GM21737 (cell line): ENCODE data around the gene NFIC.
"Not testable (repeated sequence)": the region's sequence is repeated elsewhere in the genome, so short reads cannot be mapped to it uniquely, and the experiment has no call there.

Experiments used
- ATAC-seq: cut with Tn5 transposase; IDR thresholded peaks from one replicate; pipeline ENCODE4 v1.9.1; 2021; ENCODE audit warnings: mild to moderate bottlenecking, moderate library complexity; ENCODE audit not compliant: unreplicated experiment

The NFIC gene

DNA sequence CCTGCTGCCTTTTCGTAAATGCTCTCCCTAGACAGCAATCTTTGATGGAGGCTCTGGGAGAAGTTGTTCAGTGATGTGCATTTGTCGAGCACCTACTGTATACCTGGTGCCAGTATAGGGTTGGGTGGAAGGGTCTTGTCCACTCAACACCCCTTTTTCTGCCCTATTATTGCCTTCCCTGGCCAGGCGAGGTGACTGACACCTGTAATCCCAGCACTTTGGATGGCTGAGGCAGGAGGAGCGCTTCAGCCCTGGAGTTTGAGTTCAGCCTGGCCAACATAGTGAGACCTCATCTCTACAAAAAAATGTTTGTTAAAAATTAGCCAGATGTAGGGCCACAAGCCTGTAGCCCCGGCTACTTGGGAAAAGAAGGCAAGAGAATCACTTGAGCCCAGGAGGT, 49.3 kb downstream of the NFIC start:
- no peak for ATAC-seq

DNA sequence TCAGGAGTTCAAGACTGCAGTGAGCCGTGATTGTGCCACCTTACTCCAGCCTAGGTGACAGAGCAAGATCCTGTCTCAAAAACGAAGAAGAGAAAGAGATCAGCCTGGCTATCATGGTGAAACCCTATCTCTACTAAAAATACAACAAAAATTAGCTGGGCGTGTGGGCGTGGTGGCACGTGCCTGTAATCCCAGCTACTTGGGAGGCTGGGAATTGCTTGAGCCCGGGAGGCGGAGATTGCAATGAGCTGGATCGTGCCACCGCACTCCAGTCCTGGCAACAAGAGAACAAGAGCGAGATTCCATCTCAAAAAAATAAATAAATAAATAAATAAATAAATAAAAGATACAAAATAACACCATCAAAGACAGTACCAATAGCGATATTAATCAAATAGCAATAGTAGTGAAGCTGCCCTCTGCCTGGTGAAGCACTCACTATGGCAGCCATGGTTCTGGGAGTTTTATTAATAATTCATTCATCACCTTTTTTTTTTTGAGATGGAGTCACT, 53.9 kb downstream of the NFIC start:
- ATAC-seq, result no peak

DNA sequence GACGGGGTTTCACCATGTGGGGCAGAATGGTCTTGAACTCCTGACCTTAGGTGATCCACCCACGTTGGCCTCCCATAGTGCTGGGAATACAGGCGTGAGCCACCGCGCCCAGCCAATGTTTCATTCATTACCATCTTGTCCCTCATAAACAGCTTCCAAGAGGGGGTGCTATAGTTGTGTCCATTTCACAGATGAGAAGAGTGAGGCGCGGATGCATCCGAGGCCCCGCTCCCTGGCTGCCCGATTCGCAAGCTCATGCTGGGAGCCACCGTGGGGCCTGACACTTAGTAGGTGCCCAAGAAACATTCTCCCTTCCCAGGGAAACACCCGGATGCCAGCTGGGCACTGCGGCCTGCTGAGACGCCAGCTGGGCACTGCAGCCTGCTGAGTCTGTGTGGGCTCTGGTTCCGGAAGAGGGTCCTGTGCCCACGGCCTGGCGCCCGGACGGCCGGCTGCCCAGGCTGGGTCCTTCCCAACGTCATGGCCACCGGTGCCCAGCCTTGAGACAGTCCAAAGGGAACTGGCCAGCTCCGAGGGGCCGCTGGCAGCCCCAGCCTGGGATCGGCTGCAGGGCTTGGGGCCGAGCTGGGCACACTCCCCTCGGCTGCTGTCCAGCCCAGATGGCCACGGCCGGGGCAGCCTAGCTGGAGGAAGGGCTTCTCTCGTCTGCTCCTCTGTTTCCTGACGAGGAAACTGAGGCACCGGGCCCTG, 54.7 kb downstream of the NFIC start:
- no peak for ATAC-seq

DNA sequence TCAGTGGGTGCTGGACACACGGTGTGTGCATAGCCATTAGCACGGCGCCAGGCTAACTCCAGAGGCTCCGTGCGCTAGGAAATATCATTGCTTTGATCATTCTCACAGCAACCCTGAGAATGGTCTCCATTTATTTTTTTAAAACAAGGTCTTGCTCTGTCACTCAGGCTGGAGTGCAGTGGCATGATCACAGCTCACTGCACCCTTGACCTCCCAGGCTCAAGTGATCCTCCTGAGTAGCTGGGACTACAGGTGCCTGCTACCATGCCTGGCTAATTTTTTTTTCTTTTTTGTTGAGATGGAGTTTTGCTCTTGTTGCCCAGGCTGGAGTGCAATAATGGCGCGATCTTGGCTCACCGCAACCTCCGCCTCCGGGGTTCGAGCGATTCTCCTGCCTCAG, 55.3 kb downstream of the NFIC start:
- ATAC-seq, result not testable (repeated sequence)

DNA sequence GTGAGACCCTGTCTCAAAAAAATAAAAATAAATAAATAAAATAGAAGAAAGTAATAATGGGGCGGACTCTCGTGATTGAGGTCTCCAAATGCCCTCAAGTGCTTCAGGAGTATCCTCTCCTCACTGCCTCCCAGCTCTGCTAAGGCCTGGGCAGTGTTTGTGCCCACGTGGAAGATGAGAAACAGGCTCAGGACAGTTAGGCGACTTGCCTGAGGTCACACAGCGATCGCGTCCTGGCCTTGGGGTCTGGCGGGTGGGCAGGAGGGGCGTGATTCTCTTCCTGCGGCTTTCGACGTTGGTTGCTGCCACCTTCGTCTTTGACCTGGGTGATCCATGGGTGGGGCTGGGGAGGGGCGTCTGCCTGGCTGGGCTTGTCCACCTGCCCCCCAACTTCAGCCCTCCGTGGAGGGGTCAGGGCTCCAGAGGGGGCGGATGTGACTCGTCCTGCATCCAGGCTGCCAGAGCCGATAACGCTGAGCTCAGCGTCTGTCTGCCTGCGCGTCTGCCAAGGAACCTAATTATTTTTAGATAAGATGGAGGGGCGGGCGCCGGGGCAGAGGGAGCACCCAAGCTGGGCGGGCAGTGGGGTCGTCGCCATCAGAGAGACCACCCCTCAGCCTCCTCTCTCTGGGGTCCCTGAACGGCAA, 56.9 kb downstream of the NFIC start:
- ATAC-seq, result no peak

DNA sequence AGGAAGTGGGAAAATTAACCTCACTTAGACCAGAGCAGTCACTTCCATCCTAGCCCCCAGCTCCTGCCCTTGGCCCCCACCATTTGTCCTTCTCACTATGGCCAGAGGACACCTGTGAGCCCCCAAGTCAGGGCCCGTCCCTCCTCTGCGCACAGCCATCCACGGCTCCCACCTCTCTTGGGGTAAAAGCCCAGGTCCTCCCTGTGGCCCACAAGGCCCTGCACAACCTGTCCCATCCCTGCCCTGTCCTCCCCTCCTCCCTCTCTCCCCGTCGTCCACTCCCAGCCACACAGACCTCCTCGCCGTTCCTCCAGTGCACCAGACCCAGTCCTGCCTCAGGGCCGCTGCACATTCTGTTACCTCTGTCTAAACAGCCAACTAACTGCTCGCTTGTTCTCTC, 60.0 kb downstream of the NFIC start:
- no peak for ATAC-seq

DNA sequence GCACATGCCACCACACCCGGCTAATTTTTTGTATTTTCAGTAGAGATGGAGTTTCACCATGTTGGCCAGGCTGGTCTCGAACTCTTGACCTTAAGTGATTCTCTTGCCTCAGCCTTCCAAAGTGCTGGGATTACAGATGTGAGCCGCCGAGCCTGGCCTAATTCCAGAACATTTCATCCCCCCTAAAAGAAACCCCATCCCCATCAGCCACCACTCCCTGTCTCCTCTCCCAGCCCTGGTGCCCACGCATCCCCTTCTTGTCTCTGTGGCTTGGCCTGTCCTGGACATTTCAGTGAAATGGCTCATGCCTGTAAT, 63.9 kb downstream of the NFIC start:
- ATAC-seq, result not testable (repeated sequence)

DNA sequence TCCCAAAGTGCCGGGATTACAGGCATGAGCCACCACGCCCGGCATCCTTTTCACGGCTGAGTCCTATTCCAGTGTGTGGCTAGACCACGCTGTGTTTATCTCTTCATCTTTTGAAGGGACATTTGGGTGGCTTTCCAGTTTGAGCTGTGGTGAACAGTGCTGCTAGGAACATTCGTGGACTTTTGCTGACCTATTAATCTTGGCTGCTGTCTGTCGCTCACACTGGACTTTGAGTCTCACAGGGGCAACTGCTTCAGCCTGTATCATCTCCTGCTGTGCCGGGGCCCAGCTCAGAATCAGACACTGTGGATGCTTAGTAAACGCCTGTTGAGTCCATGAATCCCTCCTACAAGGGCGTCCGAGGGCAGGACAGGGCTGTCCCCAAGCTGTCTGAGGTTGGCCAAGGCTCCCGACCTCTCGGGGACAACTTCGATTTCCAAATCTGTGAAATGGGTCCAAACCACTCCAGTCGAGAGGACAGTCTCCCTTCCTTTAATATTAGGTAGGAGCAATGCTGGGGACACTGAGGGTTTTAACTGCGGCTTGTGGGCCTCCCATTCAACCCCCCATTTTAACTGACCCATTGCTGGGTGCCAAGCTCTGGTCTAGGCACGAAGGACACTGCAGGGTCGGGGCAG, 65.5 kb downstream of the NFIC start:
- ATAC-seq, result no peak

DNA sequence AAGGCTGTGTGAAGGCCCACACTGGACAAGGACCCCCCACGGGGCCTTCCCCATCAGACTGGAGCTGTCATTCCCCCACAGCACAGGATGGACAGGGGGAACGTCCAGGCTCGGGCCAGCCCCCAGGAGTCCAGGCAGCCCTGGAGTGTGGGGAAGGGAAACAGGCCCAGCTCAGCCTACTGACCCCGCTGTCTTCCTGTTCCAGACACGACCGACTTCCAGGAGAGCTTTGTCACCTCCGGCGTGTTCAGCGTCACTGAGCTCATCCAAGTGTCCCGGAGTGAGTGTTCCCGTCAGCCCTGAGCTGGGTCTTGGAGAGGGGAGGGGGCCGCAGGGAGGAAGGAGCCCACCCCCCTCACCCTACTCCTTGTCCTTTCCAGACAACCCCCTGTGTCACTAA, 66.9 kb downstream of the NFIC start:
- no peak for ATAC-seq

DNA sequence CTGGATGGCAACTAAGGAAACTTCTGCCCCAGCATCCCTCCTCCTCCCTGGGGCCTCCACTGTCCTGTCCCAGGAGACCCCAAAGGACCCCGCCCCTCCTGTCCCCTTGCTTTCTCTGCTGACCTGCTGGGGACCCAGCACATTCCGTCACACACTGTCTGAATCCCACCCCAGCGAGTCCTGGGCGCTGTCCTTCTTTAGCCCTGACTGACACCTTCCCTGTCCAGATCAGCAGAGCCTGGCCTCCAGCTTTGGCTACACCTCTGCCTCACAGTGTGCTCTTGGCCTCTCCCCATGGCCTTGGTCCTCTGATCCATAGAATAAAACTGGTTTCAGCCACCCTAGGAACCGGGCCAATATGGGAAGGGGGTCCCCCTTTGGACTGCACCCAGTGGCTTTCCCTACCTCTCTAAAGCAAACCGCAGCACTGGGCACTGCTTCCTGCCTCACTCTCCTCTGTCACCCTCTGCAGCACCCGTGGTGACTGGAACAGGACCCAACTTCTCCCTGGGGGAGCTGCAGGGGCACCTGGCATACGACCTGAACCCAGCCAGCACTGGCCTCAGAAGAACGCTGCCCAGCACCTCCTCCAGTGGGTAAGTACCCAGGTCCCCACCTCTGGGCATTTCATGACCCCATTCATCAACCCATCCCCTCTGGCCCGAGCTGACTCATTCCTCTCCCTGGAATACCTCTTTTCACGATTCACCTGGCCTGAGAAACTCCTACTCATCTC, 67.6 kb downstream of the NFIC start:
- no peak for ATAC-seq

DNA sequence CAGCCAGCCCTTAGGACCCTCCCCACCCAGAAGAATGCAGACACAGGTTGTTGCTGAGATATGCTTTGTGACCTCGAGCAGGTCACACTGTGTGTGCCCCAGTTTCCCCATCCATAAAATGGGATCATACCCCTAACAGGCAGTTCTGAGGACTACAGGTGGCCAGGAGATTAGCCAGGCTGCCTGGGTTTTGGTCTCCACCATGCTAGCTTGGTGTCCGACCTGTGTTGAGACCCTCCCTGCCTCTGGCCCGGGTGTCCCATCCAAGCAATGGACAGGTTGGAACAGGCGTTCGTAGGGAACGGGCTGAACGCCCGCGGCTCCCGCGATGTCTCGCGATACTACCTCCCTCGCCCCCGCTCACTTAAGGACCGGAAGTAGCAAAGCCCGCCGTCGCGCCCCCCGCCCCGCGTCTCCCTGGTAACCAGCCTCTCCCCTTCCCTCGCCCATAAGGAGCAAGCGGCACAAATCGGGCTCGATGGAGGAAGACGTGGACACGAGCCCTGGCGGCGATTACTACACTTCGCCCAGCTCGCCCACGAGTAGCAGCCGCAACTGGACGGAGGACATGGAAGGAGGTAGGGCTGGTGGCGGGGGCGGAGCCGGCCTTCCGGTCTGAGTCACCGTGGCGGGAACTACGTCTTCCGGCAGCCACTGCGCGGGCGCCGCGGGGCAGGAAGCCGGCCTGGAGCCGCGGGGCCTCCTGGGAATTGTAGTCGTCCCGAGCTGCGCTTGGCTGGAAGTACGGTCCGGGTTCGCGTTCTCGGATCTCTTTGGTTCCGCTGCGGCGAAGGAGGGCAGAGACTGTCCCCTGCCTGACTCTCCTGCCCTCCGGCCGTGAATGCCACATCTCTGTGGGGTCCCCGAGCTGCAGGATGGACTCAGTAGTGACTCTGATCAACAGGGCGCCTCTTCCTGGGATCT, 68.5 kb downstream of the NFIC start:
- ATAC-seq, result peak; percentile 84

DNA sequence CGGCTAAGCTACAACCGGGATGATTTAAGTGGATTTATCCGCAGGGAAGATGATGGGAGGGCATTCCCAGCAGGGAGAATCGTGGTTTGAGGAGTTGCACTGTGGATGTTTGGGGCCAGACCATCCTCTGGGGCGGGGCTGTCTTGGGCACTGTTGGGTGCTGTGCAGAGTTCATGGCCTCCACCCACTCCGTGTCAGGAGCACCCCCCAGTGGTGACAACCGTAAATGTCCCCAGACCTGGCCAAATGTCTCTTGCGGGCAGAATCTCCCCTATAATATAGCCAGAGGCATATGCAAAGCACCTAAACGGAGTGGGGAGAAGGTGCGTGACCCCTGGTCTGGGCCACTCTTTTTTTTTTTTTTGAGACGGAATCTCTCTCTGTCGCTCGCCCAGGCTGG, 73.7 kb downstream of the NFIC start:
- no peak for ATAC-seq

DNA sequence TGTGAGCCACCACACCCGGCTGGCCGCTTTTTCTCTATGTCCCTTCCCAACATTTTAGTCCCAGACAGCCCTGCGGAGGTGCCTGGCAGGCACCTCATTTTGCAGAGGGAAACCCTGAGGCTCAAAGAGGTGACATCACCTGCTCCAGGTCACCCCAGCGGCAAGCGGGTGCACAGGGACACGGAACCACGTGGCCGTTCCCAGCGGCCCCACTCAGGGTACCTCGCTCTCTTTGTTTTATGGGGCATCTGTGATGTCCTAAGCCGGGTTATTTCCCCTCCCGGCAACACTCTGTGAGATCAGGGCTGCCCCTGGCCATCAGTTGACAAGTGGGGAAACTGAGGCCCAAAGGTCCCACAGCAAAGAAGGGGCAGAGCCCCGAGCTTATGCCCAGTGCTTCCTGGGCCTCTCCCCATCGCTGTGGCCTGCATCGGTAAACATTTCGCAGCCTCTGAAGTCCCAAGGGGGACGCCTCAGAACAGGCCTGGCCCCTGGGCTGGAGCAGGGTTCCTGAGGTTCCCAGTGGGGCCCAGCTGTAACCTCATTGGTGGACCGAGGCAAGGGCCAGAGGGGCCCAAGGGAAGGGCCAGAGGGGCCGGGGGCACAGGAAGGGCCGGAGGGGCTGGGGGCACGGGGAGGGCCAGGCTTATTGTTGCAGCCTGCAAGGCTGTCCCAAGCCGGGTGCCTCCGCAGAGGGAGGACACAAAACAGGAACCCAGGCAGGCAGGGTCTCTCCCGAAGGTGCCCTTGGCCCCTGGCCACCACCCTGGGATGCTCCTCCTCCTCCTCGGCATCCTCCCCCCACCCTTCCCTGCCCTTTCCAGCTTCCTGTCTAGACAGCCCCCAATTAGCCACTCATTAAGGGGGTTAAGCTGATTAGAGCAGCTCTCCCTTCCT, 75.0 kb downstream of the NFIC start:
- ATAC-seq, result no peak

DNA sequence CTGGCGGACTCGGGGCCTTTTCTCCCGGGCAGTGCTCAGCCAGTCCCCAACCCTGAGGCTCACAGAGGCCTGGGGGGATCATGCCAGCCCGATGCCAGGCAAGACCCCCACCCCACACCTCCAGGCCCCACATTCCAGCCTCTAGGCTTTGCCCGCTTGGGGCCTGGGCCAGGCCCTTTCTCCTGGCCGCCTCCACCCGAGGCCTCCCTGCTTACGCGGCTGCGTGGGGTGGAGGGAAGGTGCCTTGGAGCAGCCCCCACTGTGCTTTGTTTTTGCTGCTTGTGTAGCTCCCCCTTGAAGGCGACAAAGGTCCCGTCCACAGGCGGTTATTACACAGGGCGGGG, 75.6 kb downstream of the NFIC start:
- ATAC-seq, result no peak

DNA sequence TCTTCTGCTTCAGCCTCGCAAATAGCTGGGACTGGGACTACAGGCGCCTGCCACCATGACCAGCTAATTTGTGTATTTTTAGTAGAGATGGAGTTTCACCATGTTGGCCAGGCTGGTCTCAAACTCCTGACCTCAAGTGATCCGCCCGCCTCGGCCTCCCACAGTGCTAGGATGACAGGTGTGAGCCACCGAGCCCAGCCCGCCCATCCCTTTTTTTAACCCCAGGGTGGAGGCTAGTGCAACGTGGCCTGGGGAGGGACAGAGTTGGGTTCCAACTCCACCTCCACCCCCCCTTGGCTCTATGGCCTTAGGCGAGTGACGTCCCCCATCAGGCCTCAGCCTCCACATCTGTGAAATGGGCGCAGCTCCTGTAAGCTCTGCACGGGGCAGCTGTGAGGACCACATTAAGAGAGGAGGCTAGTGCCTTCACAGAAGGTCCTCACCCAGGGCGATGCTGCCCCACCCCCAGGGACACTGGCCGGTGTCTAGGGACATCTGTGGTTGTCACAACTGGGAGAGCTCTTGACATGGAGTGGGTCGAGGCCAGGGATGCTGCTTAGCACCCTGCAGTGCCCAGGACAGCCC, 76.2 kb downstream of the NFIC start:
- no peak for ATAC-seq

DNA sequence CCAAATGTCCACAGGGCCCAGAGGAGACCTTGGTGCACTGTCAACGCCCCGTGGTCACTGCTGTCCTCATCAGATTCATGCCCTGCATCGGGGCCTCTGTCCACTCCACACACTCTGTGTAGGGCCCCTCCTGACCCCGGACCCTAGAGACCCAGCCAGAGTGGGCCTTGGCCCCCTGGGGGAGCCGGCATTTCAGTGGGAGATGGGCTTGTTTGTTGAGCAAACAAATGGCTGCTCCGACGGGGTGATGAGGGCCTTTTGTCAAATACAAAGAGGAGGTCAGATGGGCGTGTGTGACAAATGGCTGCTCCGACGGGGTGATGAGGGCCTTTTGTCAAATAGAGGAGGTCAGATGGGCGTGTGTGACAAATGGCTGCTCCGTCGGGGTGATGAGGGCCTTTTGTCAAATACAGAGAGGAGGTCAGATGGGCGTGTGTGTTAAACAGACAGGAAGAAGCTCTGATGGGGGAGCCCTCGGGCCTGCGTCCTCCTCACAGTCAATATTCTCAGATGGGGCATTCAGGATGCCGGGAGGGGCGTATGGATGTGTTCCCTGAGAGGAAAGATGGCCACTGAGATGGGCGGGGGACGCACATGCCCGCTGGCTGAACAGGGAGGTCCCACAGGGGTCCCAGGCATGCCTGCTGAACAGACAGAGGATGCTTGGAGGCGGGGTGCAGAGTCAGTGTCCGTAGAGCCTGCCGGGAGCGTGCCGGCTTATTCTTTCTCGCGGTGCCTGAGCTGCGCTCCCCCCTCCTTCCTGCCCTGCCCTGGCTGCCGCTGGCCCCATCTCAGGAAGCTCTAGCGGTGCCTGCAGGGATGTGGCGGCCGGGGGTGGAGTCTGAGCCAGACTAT, 77.7 kb downstream of the NFIC start:
- ATAC-seq, result no peak

DNA sequence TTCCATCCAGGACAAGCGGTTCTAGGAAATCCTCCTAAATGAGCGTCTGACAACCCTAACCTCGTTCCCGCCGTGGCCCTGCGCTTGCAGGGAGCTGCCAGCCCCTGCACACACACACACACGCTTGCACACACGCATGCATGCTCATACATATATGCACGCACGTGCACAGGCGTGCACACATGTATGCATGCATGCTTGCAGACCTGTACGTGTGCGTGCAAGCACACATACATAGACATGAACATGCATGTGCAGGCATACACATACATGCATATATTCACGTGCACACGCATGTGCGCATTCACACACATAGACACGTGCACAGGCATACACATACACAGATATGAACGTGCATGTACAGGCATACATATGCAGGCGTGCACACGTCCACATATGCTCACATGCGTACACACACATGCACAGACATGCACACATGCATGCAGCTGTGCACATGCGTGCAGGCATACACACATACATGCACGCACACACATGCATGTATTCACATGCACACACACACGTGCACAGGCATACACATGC, 78.4 kb downstream of the NFIC start:
- no peak for ATAC-seq

DNA sequence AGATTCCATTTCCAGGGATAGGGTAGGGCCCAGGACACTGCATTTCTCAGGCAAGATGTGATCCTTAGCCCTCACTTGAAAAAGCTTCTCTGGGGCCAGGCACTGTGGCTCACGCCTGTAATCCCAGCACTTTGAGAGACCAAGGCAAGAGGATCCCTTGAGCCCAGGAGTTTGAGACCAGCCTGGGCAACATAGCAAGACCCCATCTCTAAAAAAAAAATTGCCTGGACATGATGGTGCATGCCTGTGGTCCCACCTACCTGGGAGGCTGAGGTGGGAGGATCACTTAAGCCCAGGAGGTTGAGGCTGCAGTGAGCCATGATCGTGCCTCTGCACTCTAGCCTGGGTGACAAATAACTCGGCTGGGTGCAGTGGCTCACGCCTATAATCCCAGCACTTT, 80.3 kb downstream of the NFIC start:
- not testable (repeated sequence) for ATAC-seq
